GM21423 (cell line): ENCODE measurements around the gene TMEM174.
"Not testable (repeated sequence)": the region's sequence is repeated elsewhere in the genome, so short reads cannot be mapped to it uniquely, and the experiment has no call there.

Experiments used
- ATAC-seq: cut with Tn5 transposase; IDR thresholded peaks from one replicate; pipeline ENCODE4 v1.9.1; 2021; ENCODE audit warnings: mild to moderate bottlenecking, moderate library complexity; ENCODE audit not compliant: unreplicated experiment

Gene TMEM174

DNA sequence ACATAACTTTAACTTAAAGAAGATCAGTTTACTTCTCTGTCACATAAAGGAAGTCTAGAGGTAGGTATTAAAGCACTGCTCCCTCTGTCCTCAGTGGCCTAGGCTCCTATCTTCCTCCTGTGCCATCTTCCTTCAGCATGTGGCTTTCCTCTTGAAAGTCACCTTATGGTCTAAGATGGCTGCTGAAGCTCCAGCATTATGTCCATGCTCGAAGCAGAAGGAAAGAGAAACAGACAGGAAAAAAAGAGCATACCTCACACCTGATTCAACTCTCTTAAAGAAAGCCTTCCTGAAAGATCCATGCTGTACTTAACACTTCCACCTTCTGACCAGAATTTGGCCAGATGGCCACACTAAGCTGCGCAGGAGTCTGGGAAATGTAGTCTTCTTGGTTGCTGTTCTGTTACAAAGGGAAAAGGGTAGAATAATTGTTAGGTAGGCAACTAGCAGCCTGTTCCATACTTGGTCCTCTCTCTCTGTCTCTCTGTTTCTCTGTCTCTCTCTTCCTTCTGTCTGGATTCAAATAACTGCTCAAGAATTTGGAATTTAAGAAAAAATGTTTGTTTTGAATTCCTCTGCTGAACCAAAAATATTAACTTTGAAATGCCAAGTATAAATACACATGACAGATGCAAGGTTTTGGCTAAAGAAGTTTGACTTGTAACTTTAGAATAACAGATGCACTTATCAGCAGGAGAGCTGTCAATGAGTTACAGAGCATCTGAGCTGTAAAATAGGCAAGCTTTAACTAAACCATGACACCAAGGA, 16.0 kb downstream of the TMEM174 start:
- no peak for ATAC-seq

DNA sequence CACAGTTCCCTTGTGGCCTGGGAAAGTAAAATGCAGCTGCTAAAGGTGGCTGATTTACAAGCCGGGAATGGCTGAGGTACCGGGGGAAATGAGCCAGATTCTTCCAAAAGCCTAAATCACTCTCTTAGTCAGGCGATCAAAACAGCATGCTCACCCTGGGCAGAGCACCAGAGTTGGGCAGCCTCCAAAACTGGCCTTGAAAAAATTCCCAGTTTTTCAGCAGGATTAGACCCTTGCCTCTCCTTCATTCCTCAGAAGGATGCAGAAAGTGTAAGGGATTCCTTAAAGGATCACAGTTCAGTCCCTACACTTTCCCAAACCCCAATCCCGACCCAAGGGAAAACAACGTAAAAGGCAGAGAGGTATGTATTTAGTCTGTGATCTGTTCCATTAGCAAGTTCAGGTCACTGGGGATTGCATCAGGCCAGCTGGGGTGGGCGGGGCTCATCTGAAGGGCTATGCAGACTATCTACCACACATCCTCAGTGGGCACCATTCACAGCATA, 16.9 kb downstream of the TMEM174 start:
- ATAC-seq, result no peak

DNA sequence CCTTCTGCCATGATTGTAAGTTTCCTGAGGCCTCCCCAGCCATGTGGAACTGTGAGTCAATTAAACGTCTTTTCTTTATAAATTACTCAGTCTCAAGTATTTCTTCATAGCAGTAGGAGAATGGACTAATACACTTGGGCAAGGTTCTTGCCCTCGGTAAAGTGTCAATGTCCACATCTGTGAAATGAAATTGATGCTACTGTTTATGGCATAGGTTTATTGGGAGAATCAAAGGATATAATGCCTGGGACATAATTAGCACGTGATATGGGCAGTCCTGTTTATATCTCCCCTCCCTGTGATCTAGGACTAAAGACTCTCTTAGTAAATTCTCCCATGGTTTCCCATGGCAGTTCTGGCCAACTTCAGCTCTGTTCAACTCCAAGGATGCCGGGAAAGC, 19.4 kb downstream of the TMEM174 start:
- no peak for ATAC-seq

DNA sequence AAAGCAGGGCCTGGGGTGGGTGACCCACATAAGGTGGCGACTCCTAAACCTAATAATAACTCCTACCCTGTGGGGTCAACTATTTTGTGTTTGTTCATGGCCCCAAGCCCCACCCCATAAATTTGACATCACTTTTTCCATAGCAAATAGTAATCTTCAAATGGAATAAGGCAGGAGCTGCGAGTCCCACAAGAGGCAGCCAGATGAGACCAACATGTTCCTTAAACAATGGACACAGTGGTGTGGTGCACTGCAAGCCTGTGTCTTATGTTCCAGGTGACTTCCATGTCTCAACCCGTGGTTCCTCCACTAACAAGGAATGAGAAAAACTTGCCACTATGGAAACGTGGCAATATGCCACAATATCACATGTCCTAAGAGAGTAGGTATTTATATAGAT, 20.6 kb downstream of the TMEM174 start:
- ATAC-seq, result no peak

DNA sequence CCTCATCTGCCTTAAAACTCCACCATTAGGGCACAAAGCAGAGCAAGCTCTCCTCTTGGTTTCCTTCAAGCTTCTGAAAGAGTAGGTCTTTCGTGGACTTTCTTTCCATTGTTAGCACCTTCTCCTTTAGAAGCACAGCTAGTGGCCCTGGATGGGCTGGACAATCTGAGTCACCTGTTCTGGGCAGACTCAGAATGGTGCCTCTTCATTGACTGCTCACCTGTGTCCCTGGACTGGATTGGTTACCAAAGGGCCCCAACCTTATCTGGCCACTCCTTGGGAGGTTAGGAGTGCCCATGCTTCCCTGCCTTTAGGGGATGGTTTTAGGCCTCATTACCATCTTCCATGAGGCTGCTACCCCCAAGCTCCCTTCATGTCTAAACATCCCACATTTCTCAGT, 23.2 kb downstream of the TMEM174 start:
- ATAC-seq, result no peak

DNA sequence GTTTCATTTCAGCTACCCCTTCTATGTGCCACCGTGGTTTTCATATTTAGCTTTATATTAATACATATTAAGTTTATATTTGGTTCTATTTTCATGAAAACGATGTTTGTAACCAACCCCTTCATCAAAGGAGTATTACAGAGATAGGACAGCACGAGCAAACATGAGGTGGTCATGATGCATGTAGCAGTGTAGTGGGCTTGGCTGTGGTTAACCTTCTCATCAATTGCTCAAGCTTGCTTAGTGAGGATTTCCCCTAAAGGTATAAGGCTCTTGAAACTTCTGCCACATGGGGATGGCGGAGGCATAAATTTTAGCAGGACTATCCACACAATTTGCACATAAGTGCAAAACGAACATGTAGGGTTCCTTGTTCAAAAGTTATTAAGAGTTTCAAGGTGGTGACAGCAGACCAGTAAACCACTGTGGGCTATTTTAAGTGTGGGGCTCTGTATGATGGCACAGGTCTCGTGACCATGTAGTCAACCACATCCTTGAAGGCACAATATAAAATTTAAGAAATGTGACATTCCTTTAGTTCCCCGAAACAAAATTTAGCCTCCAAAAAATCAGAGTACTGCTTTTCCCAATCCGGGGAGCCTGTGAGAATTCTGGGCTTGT, 24.8 kb downstream of the TMEM174 start:
- no peak for ATAC-seq

DNA sequence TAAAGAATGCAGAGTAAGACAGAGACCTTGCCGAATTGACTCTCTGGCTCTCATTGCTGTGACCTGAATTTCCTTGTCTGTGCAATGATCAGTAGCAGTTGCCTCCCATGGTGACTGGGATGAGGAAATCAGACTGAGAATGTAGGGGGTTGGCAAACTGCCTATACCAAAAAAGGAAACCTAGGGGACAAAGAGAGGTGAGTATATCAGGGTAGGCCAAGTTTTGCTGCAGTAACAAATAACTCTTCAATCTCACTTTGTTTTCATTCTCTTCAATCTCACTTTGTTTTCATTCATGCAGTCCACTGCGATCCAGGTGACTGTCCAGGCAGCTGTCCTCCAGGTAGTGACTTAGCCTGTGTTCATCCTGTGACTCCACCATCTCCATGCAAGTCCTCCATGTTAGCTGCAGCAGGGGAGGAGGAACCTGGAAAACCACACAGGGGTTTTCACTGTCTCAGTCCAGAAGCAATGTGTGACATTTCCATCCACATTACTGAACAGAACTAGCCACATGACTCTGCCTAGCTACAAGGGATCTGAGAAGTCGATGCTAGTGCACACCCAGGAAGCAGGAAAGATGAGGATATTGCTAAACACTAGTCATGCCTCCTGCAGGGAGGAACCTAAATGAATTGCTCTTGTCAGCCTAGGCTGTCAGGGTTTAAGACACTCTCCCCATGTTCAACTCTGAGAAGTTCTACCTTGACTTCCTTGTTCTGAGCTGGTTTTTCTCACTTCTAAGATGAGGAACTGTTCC, 26.0 kb downstream of the TMEM174 start:
- ATAC-seq, result no peak

DNA sequence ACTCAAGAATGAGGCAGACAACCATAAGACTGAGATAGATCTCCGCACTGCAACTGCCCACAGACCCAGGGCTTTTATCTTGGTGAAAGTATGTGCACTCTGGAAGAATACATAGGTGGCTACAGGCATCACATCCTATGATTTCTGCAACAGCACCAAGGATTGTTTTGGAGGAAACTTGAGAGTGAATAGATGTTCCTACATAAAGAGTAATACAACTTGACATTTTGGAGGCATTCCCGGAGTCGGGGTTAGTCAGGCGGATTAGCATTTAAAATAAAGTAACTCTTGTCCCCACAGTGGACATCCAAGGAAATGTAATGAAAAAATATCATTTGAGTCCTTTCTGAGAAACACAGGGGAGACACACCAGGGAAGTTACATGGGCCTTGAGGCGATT, 26.7 kb downstream of the TMEM174 start:
- no peak for ATAC-seq

DNA sequence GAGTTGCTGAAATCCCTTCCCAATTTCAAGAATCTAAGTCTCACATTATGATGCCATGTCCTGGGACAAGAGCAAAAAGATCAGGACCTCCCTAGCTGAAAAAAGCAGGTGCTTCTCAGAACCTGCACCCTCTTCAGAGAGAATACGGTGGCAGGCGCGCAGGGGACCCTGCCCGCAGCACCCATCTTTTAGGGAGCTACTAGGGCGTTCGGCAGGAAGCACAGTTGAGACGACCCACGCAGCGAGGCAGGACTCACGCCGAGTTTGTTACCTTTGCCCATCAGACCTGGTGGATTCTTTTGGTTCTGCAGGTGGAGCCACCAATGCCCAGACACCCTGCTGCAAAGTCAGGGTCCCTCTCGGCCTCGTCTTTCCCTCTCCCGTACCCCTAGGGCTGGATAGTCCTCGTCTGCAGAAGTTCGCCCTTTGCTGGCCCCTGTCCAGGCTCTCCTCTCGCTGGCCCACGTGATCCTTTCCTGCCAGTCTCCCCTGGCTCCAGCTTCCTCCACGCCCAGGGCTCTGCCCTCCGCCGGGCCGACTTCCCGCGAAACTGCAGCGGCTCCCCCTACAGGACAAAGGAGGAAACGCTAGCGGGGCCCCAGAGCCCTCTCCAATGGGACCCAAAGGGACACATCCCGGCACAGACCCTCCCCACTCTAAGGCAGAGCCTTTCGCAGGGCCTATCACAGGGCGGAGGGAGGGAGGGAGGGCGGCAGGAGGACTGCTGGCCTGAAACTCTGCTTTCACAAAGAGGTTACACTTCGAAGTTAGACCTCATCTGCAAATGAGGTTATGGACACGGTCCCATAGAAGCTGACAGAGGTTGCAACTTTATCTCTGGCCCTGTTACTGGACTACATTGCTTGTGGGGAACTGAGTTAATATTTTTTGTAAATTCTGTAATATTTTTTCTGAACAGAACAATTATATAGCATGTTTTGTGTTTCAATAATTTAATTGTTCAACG, 28.8 kb downstream of the TMEM174 start:
- ATAC-seq, result peak; percentile 70

DNA sequence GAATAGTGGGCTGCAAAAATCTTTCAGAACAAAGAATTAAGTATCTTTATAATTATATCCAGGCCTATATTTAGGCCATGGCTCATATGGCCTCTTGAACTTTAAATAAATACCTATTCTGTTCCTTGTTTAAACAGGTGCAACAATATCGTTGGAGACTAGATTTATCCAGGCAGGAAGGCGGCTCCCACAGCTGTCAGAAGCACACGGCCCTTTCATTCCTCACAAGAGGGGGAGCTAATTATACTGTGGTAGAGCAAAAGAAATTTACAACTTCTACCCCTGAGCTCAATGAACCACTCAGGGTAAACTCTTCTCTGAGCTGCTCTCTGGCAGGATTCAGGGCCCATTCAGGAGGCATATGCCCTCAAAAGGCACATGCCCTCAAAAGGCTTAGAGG, 31.3 kb downstream of the TMEM174 start:
- ATAC-seq, result no peak

DNA sequence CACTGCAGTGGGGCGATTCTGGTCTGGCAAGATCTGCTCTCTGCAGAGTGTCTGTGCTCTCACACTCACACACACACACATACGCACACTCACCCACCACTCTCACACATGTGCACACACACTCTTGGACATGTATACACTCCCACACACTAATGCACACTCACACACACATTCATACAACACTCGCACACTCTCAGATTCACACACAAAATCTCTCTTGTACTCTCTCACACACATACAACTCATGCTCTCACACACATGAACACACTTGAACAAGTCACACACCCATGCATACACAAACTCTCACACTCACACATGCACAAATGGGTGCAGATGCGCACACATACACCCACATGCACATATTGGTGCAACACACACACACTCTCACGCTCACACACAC, 31.7 kb downstream of the TMEM174 start:
- no peak for ATAC-seq

DNA sequence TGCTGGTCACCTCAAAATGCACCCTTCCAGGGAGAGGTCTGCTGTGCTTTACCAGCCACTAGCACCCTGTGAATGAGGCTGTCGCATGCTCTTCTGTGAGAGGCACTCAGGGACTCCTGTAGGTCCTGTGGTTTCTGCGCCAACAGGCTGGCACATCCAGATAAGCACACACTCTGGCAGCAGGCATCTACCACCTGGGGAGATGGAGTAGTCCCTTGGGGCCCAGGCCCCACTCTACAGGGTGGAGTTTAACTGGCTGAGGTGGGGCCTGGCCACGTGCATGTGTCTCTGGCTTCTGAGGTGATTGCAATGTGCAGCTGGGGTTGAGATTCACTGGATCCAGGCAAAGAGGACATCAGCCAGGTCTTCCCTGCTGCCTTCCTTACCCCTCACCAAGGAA, 32.3 kb downstream of the TMEM174 start:
- no peak for ATAC-seq

DNA sequence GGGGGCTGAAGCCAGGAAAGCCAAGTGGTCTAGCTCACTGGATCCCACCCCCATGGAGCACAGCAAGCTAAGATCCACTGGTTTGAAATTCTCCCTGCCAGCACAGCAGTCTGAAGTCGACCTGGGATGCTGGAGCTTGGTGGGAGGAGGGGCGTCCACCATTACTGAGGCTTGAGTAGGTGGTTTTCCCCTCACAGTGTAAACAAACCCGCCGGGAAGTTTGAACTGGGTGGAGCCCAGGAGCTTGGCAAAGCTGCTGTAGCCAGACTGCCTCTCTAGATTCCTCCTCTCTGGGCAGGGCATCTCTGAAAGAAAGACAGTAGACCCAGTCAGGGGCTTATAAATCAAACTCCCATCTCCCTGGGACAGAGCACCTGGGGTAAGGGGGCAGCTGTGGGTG, 34.2 kb downstream of the TMEM174 start:
- not testable (repeated sequence) for ATAC-seq

DNA sequence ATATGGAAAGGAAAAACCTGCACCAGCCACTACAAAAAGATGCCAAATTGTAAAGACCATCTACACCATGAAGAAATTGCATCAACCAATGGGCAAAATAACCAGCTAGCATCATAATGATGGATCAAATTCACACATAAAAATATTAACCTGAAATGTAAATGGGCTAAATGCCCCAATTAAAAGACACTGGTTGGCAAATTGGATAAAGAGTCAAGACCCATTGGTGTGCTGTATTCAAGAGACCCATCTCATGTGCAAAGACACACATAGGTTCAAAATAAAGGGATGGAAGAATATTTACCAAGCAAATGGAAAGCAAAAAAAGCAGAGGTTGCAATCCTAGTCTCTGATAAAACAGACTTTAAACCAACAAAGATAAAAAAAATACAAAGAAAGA, 36.1 kb downstream of the TMEM174 start:
- not testable (repeated sequence) for ATAC-seq

DNA sequence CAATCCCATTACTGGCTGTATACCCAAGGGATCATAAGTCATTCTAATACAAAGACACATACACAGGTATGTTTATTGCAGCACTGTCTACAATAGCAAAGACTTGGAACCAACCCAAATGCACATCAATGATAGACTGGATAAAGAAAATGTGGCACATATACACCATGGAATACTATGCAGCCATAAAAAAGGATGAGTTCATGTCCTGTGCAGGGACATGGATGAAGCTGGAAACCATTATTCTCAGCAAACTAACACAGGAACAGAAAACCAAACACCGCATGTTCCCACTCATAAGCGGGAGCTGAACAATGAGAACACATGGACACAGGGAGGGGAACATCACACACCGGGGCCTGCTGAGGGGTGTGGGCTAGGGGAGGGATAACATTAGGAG, 39.7 kb downstream of the TMEM174 start:
- not testable (repeated sequence) for ATAC-seq

DNA sequence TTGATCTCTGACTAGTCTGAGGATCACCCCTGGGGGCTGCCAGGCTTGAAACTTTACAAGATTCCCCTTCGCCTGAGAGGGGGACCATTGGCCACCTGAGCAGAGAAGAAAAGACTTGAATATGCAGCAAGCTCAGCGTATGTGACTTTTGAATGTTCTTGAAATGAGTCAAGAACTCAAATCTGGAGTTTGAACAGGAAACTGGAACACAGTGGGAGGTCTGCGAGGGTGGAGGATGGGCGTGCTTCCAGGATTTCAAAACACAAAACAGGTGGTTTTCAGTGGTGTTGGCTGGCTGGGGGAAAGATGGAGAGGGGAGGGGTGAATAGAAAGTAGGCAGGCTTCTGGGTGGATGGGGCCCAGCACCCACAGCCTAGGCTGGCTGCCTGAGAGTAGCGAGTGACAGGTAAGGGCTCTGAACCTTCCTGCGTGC, 40.6 kb downstream of the TMEM174 start:
- ATAC-seq, result no peak

DNA sequence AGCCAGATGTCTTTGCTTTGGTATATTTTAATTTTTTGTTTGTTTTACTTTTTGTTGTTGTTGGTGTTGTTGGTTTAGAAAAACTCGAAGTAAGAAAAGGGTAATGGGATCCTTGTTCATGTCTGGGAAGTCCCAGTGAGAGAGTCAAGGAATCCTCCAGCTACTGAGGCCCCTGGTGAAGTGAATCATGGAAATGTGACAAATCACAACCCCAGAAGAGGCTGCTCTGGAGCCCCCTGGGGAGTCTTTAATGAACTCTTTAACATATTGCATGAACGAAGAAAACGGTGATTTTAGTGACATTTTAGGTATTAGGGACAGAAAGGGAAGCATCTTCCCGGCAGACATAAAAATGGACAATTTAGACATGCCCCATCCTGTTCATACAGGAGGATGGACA, 41.3 kb downstream of the TMEM174 start:
- ATAC-seq, result no peak

DNA sequence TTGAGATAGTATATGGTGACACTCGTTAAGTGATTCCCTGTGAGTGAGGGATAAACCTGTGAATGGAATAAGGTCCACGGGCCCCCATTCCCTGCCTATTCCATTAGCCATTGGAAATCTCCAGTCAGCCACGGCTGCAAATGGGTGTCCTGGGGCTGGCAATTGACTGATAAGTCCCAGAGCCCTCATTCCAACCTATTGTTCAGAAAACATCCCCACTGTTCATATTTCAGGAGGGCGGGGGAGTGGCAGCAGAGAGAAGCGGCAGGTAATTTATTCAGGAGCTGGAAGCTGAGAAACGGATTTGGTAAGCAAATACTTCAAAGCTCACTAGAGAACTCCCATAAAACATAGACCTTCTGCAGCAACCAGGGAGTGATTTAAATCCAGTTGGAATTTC, 42.0 kb downstream of the TMEM174 start:
- no peak for ATAC-seq

DNA sequence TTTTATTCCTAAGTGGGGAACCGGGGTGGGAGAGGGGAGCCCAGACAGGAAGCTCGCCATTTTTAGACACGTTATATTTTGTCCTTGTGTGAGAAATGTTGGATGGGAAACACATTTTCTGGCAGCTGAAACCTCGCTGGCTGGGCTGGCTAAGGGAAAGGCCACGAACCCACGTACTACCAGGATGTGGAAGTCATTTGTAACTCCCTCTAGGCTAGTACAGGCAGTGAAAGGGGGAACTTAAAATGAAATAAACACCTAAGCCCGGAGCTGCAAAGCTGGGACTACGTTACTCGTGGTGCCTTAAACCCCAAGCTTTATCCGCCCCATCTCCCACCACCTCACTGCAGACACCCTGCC, 42.5 kb downstream of the TMEM174 start:
- ATAC-seq, result no peak

DNA sequence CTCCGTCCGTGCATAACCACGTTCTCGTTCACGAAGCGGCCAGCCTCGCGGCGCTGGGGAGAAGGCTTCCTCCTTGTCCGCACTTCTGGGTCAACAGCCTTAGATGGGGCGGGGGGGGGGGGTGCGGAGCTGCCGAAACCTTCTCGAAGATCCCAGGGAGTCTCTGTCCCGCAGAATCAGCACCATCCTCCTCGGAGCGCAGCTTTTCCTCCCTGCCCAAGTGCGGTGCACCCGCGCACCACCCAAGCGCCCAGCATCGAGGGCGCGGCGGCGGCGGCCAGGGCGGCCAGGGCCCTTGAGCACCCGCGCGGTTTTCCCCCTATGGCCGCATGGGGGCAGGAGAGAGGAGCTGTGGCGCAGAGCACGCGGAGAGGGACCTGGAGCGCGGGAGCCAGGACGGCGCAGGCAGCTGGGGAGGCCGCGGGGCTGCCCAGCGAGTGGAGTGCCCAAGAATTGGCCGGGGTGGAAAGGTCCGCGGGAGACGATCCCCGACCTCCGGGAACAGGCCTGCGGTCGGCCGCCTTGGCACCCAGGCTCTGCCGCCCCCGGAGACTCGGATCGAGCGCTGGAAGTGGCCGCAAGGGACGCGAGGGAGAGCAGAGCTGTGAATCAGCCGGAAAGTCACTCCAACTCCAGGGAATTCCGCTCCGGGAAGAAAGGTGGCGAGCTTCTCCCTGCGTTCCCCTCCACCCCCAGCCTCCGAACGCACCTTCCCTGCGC, 43.1 kb downstream of the TMEM174 start:
- peak; percentile 59 for ATAC-seq
